GM12878 (cell line): Measurements from ENCODE around the gene SYT3. TPM values are rescaled to one million over a fixed set of nuclear protein-coding genes. Genes with fewer than 3 reads are reported as not detected.
A peak's percentile ranks its signal among the peaks of the same experiment; 100 is the strongest.

Source experiments
- ATAC-seq: fragments of 200-7000 bp; cut with Tn5 transposase; 3 replicates; pipeline ENCODE4 v1.9.1; 2020; ENCODE audit warnings: mild to moderate bottlenecking, moderate library complexity
- BruUV-seq: library from RNA; stranded (reverse); fragments of 400-500 nt; replicated peaks from 2 replicates; lab custom pipeline; 2021; lab: Mats Ljungman, UMichigan
- CTCF ChIA-PET: fragments of 300-600 bp; sonication (Branson Sonifier 250); formaldehyde crosslinking; extraction: SDS; loops from one replicate; lab custom pipeline; 2021; ENCODE audit warnings: inconsistent platforms; lab: Yijun Ruan, JAX
- POLR2A ChIA-PET: fragments of 350-600 bp; formaldehyde crosslinking; extraction: SDS; loops from one replicate; lab custom pipeline; 2021; ENCODE audit warnings: inconsistent platforms; lab: Charles Lee
- RAD21 ChIA-PET: fragments of 300-600 bp; sonication (Branson Sonifier 250); formaldehyde crosslinking; loops from one replicate; lab custom pipeline; 2023; ENCODE audit warnings: antibody characterized with exemption; ENCODE audit not compliant: unreplicated experiment; lab: Charles Lee
- SMC1A ChIA-PET: fragments of 300-600 bp; sonication (Branson Sonifier 250); formaldehyde crosslinking; loops from one replicate; lab custom pipeline; 2023; ENCODE audit not compliant: unreplicated experiment, uncharacterized antibody; lab: Charles Lee
- DNase-seq: peaks from one replicate; pipeline ENCODE4 v3.0.0-alpha.2; 2011; ENCODE audit warnings: low read depth, low spot score
- FAIRE-seq: peaks from 3 replicates; lab custom pipeline; 2011; peaks lifted over from hg19 to GRCh38; lab: Jason Lieb, UNC
- H2AFZ ChIP-seq: 2 replicates; pipeline ENCODE4 v1.6.0; 2011; ENCODE audit warnings: low read depth, low read length, control low read depth; ENCODE audit not compliant: control insufficient read depth
- H3K27ac ChIP-seq: 2 replicates; pipeline ENCODE4 v1.5.1; 2011; ENCODE audit warnings: control low read depth; ENCODE audit not compliant: control insufficient read depth, insufficient read depth
- H3K27me3 ChIP-seq, 2 experiments: replicated peaks in 1 of 2; 2 replicates each; pipeline versions ENCODE4 v1.6.0 to v1.6.1; 2011; ENCODE audit warnings: low read length in 1 of 2; ENCODE audit not compliant: control insufficient read depth in 2 of 2, insufficient read depth in 2 of 2
- H3K36me3 ChIP-seq, 2 experiments: 2 replicates each; pipeline ENCODE4 v1.5.1; 2011; ENCODE audit warnings: low read length in 1 of 2; ENCODE audit not compliant: control insufficient read depth in 2 of 2, insufficient read depth in 2 of 2
- H3K4me1 ChIP-seq: 2 replicates; pipeline ENCODE4 v1.6.1; 2011; ENCODE audit warnings: mild to moderate bottlenecking, low read length, moderate library complexity, mixed read lengths; ENCODE audit not compliant: control insufficient read depth, insufficient read depth
- H3K4me2 ChIP-seq: 2 replicates; pipeline ENCODE4 v1.6.0; 2011; ENCODE audit warnings: control low read depth; ENCODE audit not compliant: control insufficient read depth, insufficient read depth
- H3K4me3 ChIP-seq: fragments of 200-600 bp; sonication (generic); 2 replicates; pipeline ENCODE4 v1.5.1; 2016
- H3K79me2 ChIP-seq: 2 replicates; pipeline ENCODE4 v1.6.0; 2011; ENCODE audit warnings: low read length; ENCODE audit not compliant: control insufficient read depth, insufficient read depth
- H3K9ac ChIP-seq: 2 replicates; pipeline ENCODE4 v1.8.0; 2011; ENCODE audit warnings: low read length, control low read depth, mixed read lengths; ENCODE audit not compliant: control insufficient read depth, insufficient read depth
- H3K9me3 ChIP-seq: replicated peaks from 3 replicates; pipeline ENCODE4 v1.5.1; 2011; ENCODE audit warnings: mild to moderate bottlenecking, low read length; ENCODE audit not compliant: control insufficient read depth, insufficient read depth
- H4K20me1 ChIP-seq: 2 replicates; pipeline ENCODE4 v1.6.0; 2011; ENCODE audit not compliant: control insufficient read depth, insufficient read depth
- BHLHE40 ChIP-seq, 2 experiments: fragments of 450-650 bp in 1 of 2; IDR thresholded peaks; 2 replicates each; pipeline ENCODE4 v1.6.1; 2011 to 2017; ENCODE audit warnings: low read depth in 2 of 2, borderline replicate concordance in 1 of 2, improper control_type of control experiment in 1 of 2, low read length in 1 of 2, mild to moderate bottlenecking in 1 of 2
- CBFB ChIP-seq: IDR thresholded peaks from 2 replicates; pipeline ENCODE4 v1.6.1; 2016; ENCODE audit warnings: antibody characterized with exemption, low read depth
- CEBPZ ChIP-seq: fragments of 150-350 bp; IDR thresholded peaks from 2 replicates; pipeline ENCODE4 v1.6.1; 2016; ENCODE audit warnings: low read depth, low read length
- CHD2 ChIP-seq: IDR thresholded peaks from 2 replicates; pipeline ENCODE4 v1.6.1; 2011; ENCODE audit warnings: low read depth, low read length, improper control_type of control experiment, borderline replicate concordance
- FOS ChIP-seq: IDR thresholded peaks from 3 replicates; pipeline ENCODE4 v1.6.1; 2011; ENCODE audit warnings: borderline replicate concordance; ENCODE audit not compliant: insufficient read length; ENCODE audit errors: extremely low read depth
- GATAD2B ChIP-seq: fragments of 450-650 bp; conservative IDR thresholded peaks from 2 replicates; pipeline ENCODE4 v1.6.1; 2017; ENCODE audit warnings: low read depth, mild to moderate bottlenecking, moderate library complexity
- PAX8 ChIP-seq: fragments of 450-650 bp; IDR thresholded peaks from 2 replicates; pipeline ENCODE4 v1.6.1; 2017; ENCODE audit warnings: mild to moderate bottlenecking, moderate library complexity
- RAD51 ChIP-seq: fragments of 450-650 bp; IDR thresholded peaks from 2 replicates; pipeline ENCODE4 v1.6.1; 2016; ENCODE audit warnings: moderate library complexity, mild to moderate bottlenecking, inconsistent platforms
- SIN3A ChIP-seq: IDR thresholded peaks from 2 replicates; pipeline ENCODE4 v1.6.1; 2012; ENCODE audit warnings: low read depth, low read length, improper control_type of control experiment
- TAF1 ChIP-seq: IDR thresholded peaks from 2 replicates; pipeline ENCODE4 v1.6.1; 2011; ENCODE audit warnings: mild to moderate bottlenecking, low read depth, low read length, borderline replicate concordance
- ZBED1 ChIP-seq: IDR thresholded peaks from 2 replicates; pipeline ENCODE4 v1.6.1; 2016; ENCODE audit warnings: borderline replicate concordance
- ZNF207 ChIP-seq: fragments of 450-650 bp; IDR thresholded peaks from 2 replicates; pipeline ENCODE4 v1.6.1; 2014; ENCODE audit warnings: antibody characterized with exemption, mild to moderate bottlenecking, borderline replicate concordance
- WGBS: methylation state at CpG from one replicate; pipeline ENCODE4 v1.1.6; 2016; ENCODE audit warnings: low lambda C conversion rate; ENCODE audit not compliant: insufficient replicate concordance, insufficient coverage; ENCODE audit errors: missing lambda C conversion rate; 5-methylcytosine and 5-hydroxymethylcytosine counted together
- in situ Hi-C: fragments of 300-500 bp; cut with MboI; formaldehyde crosslinking; loops from 9 replicates; pipeline ENCODE4 v1.14.3; 2018; ENCODE audit warnings: mixed read lengths
- intact Hi-C: fragments of 100-400 bp; cut with micrococcal nuclease; formaldehyde crosslinking; loops from one replicate; pipeline ENCODE4 v1.14.2; 2022; ENCODE audit not compliant: unreplicated experiment
- polyA plus RNA-seq, 11 experiments: library from polyadenylated mRNA; depleted of rRNA in 4 of 11; unstranded in 6 of 11; stranded (reverse) in 5 of 11; fragments of >200 nt; fragmentation: Nextera tagmentation in 4 of 11; fragmentation: Illumina TruSeq in 1 of 11; extraction: Ambion mirVana in 4 of 11; extraction: Trizol in 1 of 11; gene quantifications; 1 replicate in 1 of 11; 2 replicates in 10 of 11; pipeline versions ENCODE4 v1.2.1 to v1.2.3, GENCODE V29; 2011 to 2016; ENCODE audit warnings: inconsistent platforms in 2 of 11, missing spikeins in 2 of 11, low read depth in 1 of 11
- total RNA-seq, 4 experiments: library from RNA; depleted of rRNA in 3 of 4; stranded (reverse); fragments of >200 nt in 3 of 4; fragmentation: Illumina TruSeq in 1 of 4; extraction: Trizol in 1 of 4; gene quantifications; 2 replicates each; pipeline versions ENCODE4 v1.2.1 to v1.2.3, GENCODE V29; 2013 to 2021

Gene SYT3
- total and polyA plus RNA-seq, 10 of the 15 experiments (the other 5 are each of a cell fraction or from before 2014, with no cell fraction given) = 0.05 to 0.18 TPM; not detected in 8

- intact Hi-C loops (no loop called here), in situ Hi-C loops (no loop called here)
- no peaks in the 10 kb centered on the region for H3K27me3 ChIP-seq
- H3K79me2 ChIP-seq = no peaks in the 10 kb centered on the region
- no peaks in the 10 kb centered on the region; the same call in 2 of the 3 replicates for H3K9me3 ChIP-seq
- ATAC-seq (no peak), DNase-seq (no peak), FAIRE-seq (no peak)
- no TSS peak for BruUV-seq
- SMC1A ChIA-PET = no interaction called here
- no peak overlapping the region for H3K27ac ChIP-seq
- CTCF ChIA-PET = no interaction called here
- H3K4me3 ChIP-seq = no peak overlapping the region
- H4K20me1 ChIP-seq = no peaks in the 10 kb centered on the region
- 16% methylated on average over 6 of the region's 6 CpGs for WGBS
- TF ChIP-seq PAX8 = no peak
- no peak for TF ChIP-seq ZNF207
- TF ChIP-seq TAF1 = no peak
- no peak for TF ChIP-seq CHD2
- TF ChIP-seq RAD51 = peak; percentile 66
- no peak for TF ChIP-seq GATAD2B
- TF ChIP-seq SIN3A = no peak
- no peak for TF ChIP-seq CBFB
- TF ChIP-seq ZBED1 = no peak
- TF ChIP-seq FOS = no peak
- peak in 1 of 2 experiments; percentile 18; a peak in 1 of 4 replicates for TF ChIP-seq BHLHE40 (IDR thresholded peaks at IDR 0.05; ENCODE audit: borderline replicate concordance in 1 of 2, low read depth in 2 of 2, low read length in 1 of 2)
- TF ChIP-seq CEBPZ = no peak
- RAD21 ChIA-PET = no interaction called here
- no peak overlapping the region for H3K4me2 ChIP-seq
- H3K9ac ChIP-seq = no peak overlapping the region
- H3K36me3 ChIP-seq = no peaks in the 10 kb centered on the region
- no peaks in the 10 kb centered on the region for H3K4me1 ChIP-seq
- no peak overlapping the region for H2AFZ ChIP-seq
- POLR2A ChIA-PET = no interaction called here
These were observed 17.6 kb upstream of the SYT3 start for GRCh38 chr19:50657222-50657669.
